Stimulated activated CD8-positive, alpha-beta memory T cell treated with anti-CD3 and anti-CD28 coated beads, Interleukin-12 subunit alpha, Interleukin-12 subunit beta, amount 100 ng/mL, for 24 hours (primary cell): ENCODE data around the gene PPM1B.
"Not testable (repeated sequence)": the region's sequence is repeated elsewhere in the genome, so short reads cannot be mapped to it uniquely, and the experiment has no call there.

Experiments
- DNase-seq: peaks from one replicate; pipeline ENCODE4 v3.0.0-alpha.2; 2020; ENCODE audit errors: extremely low read depth

The PPM1B gene

GRCh38 chr2:44168681-44169154 lies at the start of gene PPM1B:
PPM1B (plus strand) TSS chr2:44168875; CDS start chr2:44201200, 32,325 bp downstream.
- DNase-seq = peak; percentile 95

GRCh38 chr2:44119878-44120277 lies 48.8 kb upstream of the PPM1B start:
- DNase-seq = no peak

GRCh38 chr2:44120428-44120827 lies 48.2 kb upstream of the PPM1B start:
- no peak for DNase-seq

GRCh38 chr2:44121899-44122298 lies 46.8 kb upstream of the PPM1B start:
- DNase-seq = no peak

GRCh38 chr2:44124500-44124899 lies 44.2 kb upstream of the PPM1B start:
- no peak for DNase-seq

GRCh38 chr2:44126106-44126797 lies 42.4 kb upstream of the PPM1B start:
- no peak for DNase-seq

GRCh38 chr2:44130441-44130840 lies 38.2 kb upstream of the PPM1B start:
- no peak for DNase-seq

- no peak for DNase-seq
Observed at GRCh38 chr2:44131177-44131576, 37.5 kb upstream of the PPM1B start.

- DNase-seq = not testable (repeated sequence)
Observed at GRCh38 chr2:44133602-44134001, 35.1 kb upstream of the PPM1B start.

GRCh38 chr2:44134848-44135247 lies 33.8 kb upstream of the PPM1B start:
- DNase-seq = no peak

- no peak for DNase-seq
Observed at GRCh38 chr2:44135296-44135695, 33.4 kb upstream of the PPM1B start.

- DNase-seq = no peak
Observed at GRCh38 chr2:44135771-44136170, 32.9 kb upstream of the PPM1B start.

- DNase-seq = no peak
Observed at GRCh38 chr2:44136252-44136651, 32.4 kb upstream of the PPM1B start.

GRCh38 chr2:44137048-44137447 lies 31.6 kb upstream of the PPM1B start:
- no peak for DNase-seq

- DNase-seq = no peak
Observed at GRCh38 chr2:44137872-44138551, 30.7 kb upstream of the PPM1B start.

- DNase-seq = no peak
Observed at GRCh38 chr2:44139741-44140140, 28.9 kb upstream of the PPM1B start.

GRCh38 chr2:44142306-44142705 lies 26.4 kb upstream of the PPM1B start:
- DNase-seq = no peak

GRCh38 chr2:44143701-44144100 lies 25.0 kb upstream of the PPM1B start:
- no peak for DNase-seq

GRCh38 chr2:44148999-44149398 lies 19.7 kb upstream of the PPM1B start:
- DNase-seq = no peak

GRCh38 chr2:44150473-44150872 lies 18.2 kb upstream of the PPM1B start:
- DNase-seq = no peak

GRCh38 chr2:44152865-44153669 lies 15.6 kb upstream of the PPM1B start:
- no peak for DNase-seq

GRCh38 chr2:44155666-44156446 lies 12.8 kb upstream of the PPM1B start:
- no peak for DNase-seq
